HG03045 (cell line): ENCODE data around the gene DCLK1.

Experiments used
- ATAC-seq: cut with Tn5 transposase; IDR thresholded peaks from one replicate; pipeline ENCODE4 v1.9.1; 2021; ENCODE audit warnings: mild to moderate bottlenecking, moderate library complexity; ENCODE audit not compliant: unreplicated experiment

Gene DCLK1

GRCh38 chr13:35909837-35910540, 221.2 kb downstream of the DCLK1 start:
- no peak for ATAC-seq

GRCh38 chr13:35909091-35909490, 222.1 kb downstream of the DCLK1 start:
- no peak for ATAC-seq

DNA sequence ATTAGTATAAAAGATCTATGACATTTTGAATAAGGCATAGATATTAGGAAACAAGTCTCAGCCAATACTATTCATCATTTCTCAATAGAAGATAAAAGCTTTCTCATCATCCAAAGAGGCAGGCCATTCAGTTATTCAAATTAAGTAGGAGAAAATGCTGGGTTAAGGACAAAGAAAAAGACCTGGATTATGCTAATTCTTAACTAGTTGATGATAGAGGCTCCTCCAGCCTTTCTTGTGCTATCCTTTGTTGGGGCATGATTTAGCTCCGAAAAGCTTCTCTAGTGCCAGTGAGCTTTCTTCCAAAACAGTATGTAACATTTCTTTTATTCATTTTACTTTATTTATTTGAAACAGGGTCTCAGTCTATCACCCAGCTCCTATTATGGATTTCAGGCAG, 223.0 kb downstream of the DCLK1 start:
- ATAC-seq = no peak

DNA sequence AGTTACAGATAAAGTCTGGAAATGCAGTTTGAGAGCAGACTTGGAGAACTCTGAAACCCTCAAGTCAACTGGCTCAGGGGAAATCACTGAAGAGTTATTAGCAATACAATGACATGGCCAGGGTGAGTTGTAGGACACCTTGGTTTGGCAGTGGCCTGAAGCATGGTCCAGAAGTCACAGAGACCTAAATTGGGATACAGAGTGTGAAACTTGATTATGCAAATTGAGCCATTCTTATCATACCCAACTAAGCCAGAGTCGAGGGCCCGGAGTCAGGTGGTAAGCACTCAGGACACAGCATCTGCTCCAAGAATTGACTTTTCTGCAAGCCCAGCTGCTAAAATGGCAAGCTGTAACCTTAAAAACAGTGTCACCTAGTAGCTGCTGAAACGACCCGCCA, 224.5 kb downstream of the DCLK1 start:
- no peak for ATAC-seq

- ATAC-seq = no peak
Measured at GRCh38 chr13:35903075-35903474, 228.1 kb downstream of the DCLK1 start.

GRCh38 chr13:35898041-35898440, 233.1 kb downstream of the DCLK1 start:
- ATAC-seq = no peak

- ATAC-seq = no peak
Measured at GRCh38 chr13:35894636-35895035, 236.5 kb downstream of the DCLK1 start.

GRCh38 chr13:35892837-35893814, 238.1 kb downstream of the DCLK1 start:
- no peak for ATAC-seq

DNA sequence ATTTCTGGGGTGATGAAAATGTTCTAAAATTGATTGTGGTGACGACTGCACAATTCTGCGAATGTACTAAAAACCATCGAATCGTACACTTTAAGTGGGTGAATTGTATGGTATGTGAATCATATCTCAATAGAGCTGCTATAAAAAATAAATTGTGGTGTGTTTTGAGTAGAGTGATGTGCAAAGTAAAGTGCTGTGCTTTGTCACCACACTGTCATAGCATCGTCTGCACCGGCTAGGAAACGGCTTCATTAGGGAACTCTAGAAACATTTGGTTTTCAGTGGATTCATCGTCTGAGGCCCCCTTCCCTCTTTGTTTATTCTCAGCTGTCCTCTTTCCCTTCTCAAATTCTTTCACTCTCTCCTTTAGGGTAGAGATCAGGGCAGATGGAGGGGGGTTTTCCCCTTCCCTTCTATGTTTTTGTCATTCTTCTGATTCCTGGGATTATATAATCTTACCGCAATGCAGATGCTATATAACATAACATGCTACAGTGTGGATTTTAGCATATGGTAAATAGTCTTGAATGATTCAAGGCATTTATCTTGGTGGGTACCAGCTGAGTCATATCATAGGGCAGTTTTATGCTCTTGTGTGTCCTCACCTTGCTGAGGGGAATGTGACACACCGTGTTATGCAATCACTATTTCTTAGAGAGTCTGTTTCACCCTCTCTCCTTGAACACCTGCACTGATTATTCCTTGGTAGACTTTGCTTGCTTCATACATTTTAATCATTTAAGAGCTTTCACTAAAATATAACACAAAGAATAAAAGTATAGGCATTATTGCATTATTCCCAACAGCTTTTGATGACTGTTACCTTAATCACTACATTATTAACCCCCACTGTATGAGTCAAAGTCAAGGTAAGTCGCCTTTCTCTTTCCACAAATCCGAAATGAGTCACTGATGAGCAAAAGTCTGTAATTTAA, 239.4 kb downstream of the DCLK1 start:
- ATAC-seq = no peak

GRCh38 chr13:35889560-35889959, 241.6 kb downstream of the DCLK1 start:
- ATAC-seq = no peak

GRCh38 chr13:35888981-35889380, 242.2 kb downstream of the DCLK1 start:
- ATAC-seq = no peak

GRCh38 chr13:35888457-35888883, 242.7 kb downstream of the DCLK1 start:
- ATAC-seq = no peak

GRCh38 chr13:35887115-35887666, 244.0 kb downstream of the DCLK1 start:
- ATAC-seq = no peak

GRCh38 chr13:35886332-35887114, 244.7 kb downstream of the DCLK1 start:
- no peak for ATAC-seq

DNA sequence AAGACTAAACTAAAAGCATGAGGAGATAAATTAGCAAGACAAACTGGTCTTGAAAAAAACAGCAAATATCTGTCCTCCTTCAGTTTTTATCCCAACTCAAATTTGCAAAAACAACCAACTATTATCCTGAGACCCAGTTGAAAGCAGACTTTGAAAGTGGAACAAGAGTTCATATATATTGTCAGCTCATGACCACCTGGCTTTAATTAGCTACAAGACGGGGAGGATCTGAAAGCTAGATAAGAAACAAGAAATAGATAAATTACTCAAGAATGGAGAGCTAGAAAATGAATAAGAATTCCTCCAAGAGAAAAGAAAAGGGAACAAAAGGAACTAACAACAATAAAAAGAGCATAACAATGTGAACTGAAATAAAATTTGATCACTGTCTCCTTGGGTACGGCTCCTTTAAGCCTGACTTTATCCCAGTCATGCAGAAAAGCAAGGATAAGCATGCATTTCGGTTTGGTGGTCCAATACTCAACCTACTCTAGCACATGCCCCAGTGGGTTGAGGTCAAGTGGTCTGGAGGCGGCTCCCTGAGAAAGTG, 246.9 kb downstream of the DCLK1 start:
- no peak for ATAC-seq

- ATAC-seq = no peak
Measured at GRCh38 chr13:35882722-35883497, 248.3 kb downstream of the DCLK1 start.

- ATAC-seq = no peak
Measured at GRCh38 chr13:35881360-35881759, 249.8 kb downstream of the DCLK1 start.

GRCh38 chr13:35879111-35879510, 252.1 kb downstream of the DCLK1 start:
- no peak for ATAC-seq

DNA sequence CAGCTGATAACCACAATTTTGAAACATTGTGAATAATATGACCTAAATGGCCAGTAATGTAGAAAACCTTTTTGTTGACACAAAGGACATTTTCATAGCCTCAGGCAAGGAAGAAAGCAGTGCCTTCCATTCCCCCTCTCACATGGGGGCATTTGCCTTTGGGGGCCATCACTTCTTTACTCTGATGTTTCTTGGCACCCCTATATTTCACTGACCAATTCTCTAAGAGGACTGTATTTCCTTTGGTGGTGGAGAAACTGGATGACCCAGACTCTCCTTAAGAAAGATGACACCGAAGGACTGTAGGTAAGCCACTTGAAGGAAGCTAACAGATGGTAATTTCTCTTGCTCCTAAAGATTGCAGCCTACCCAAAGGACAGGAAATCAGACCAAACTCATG, 254.6 kb downstream of the DCLK1 start:
- ATAC-seq = no peak
